Stimulated activated naive CD8-positive, alpha-beta T cell treated with anti-CD3 and anti-CD28 coated beads, Interleukin-15, amount 100 ng/mL, for 72 hours (primary cell): Measurements from ENCODE around the gene ATP1A1.
A peak's percentile ranks its signal among the peaks of the same experiment; 100 is the strongest.

Experiments used
- ATAC-seq: fragments of 150-1000 bp; cut with Tn5 transposase; 2 replicates; pipeline ENCODE4 v1.10.0; 2021; ENCODE audit warnings: mild to moderate bottlenecking, moderate library complexity
- DNase-seq, 2 donors: peaks; one replicate each; pipeline ENCODE4 v3.0.0; 2021 to 2022
- H3K27ac Mint-ChIP-seq, 2 donors: one replicate each; pipeline ENCODE4 v1.8.0; 2022; ENCODE audit warnings: mild to moderate bottlenecking in 2 of 2, mixed read lengths in 2 of 2, moderate library complexity in 2 of 2
- H3K27me3 Mint-ChIP-seq: one replicate; pipeline ENCODE4 v1.8.0; 2022; ENCODE audit warnings: mixed read lengths
- H3K4me1 Mint-ChIP-seq: one replicate; pipeline ENCODE4 v1.8.0; 2022; ENCODE audit warnings: mild to moderate bottlenecking, mixed read lengths
- H3K4me3 Mint-ChIP-seq, 2 donors: one replicate each; pipeline ENCODE4 v1.8.0; 2022; ENCODE audit warnings: mild to moderate bottlenecking in 2 of 2, mixed read lengths in 2 of 2, moderate library complexity in 1 of 2
- H3K9me3 Mint-ChIP-seq, 2 donors: one replicate each; pipeline ENCODE4 v1.8.0; 2022; ENCODE audit warnings: mixed read lengths in 2 of 2

Gene ATP1A1

DNA sequence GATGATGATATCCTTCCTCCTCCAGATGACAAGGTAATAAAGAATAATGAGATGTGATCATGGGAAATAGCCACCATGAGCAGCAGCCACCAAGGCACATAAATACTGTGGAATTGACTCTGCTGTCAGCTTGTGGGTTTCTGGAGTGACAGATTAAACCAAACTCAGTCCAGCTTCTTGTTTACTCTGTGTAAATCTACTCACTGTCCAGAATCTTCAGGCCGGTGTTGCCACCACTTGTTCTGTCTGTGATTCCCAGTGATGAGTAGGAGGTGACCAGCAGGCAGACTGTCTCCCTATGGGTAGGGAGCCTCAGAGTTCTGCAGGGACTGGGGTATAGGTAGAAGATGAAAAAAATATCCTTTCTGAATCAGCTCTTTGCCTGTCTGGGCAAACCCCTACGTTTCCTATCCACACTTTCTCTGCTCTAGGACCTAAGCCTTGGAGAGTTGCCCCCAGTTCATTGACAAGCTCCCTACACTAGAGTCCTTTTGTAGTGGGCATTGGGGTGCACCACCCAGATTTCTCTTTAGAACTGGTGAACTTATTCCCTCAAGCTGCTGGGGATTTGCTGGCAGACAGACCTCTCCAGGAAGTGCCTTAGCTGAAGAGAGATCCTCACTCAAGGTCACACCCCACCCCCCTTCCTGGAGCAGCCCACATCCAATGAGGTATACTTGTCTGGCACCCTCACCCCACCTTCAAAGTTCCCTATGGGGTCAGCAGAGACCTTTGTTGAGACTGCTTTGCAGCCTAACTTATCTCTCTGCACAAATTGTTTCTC is 47.6 kb downstream of the ATP1A1 start:
- no peak for DNase-seq
- Mint-ChIP-seq H3K9me3 (no peaks in the 10 kb centered on the region), H3K27me3 (no peaks in the 10 kb centered on the region), H3K4me1 (peaks cover 34% of the 10 kb centered on the region), H3K4me3 (no peak overlapping the region), H3K27ac (peak overlapping the region in 1 of 2 donors; percentile 5)
- no peak for ATAC-seq

DNA sequence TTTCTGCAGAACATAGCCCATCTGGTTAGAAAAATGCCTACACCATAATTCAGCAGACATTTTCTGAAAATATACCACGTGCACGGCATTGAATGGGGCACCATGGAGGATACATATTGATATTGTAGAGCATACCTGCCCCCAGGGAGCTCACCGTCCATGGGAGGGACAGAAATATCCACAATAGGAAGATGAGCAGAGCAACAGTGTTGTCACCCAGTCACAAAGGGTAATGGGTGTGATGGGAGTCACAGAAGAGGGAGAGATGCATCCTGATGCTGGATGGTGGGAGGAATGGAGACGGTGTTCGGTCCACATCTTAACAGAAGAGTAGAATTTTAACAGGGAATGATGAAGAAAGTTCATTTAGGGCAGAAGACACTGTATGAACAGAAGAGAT is 51.4 kb downstream of the ATP1A1 start:
- Mint-ChIP-seq H3K4me3 (no peak overlapping the region), H3K27me3 (no peaks in the 10 kb centered on the region), H3K27ac (no peak overlapping the region), H3K4me1 (peaks cover 6% of the 10 kb centered on the region), H3K9me3 (no peaks in the 10 kb centered on the region)
- ATAC-seq (no peak), DNase-seq (no peak)

DNA sequence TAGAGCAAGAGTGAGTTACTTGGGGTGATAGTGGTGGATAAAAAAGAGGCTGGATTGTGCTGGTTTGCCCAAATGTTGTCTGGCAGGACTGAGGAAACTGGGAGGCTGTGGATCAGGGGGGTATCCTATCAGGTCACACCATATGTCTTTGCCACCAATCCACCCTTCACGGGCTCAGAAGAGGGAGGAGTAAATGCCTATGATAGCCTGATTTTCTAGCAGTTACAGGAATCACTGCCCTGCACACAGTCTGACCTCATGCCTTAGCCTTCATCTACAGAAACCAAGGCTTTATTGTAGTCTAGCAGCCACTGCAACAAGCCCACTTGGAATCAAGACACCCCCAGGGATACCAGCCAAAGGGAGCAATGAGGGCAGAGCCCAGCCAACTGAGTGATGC is 51.8 kb downstream of the ATP1A1 start:
- Mint-ChIP-seq H3K4me1 (peaks cover 4% of the 10 kb centered on the region), H3K27ac (no peak overlapping the region)

DNA sequence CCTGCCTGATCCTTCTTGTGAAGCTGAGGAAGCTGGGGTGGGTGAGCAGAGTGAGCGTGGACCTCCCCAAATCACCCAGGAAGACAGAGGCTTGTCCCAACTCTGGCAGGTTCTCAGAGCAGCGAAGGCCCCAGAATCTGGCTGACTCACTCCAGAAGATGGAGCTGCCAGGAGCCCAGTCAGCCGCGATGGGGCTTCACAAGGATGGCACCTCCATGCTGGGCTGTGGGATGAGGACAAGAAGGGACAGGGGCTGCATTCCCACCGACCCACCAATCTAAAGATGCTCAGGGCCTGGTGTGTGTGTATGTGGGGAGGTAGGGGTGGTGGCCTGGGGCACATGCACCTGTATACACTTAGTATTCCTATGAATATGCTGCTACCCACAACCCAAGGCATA is 52.9 kb downstream of the ATP1A1 start:
- no peak for ATAC-seq
- H3K27me3 Mint-ChIP-seq, result no peaks in the 10 kb centered on the region
- no peak for DNase-seq
- H3K9me3 Mint-ChIP-seq, result no peaks in the 10 kb centered on the region
- no peak overlapping the region for H3K27ac Mint-ChIP-seq
- H3K4me3 Mint-ChIP-seq, result no peak overlapping the region
- peaks cover 4% of the 10 kb centered on the region for H3K4me1 Mint-ChIP-seq

More for the DNA sequence above, 51.8 kb downstream of the ATP1A1 start:
- Mint-ChIP-seq H3K9me3 (no peaks in the 10 kb centered on the region), H3K4me3 (no peak overlapping the region), H3K27me3 (no peaks in the 10 kb centered on the region)
- ATAC-seq (no peak), DNase-seq (no peak)

DNA sequence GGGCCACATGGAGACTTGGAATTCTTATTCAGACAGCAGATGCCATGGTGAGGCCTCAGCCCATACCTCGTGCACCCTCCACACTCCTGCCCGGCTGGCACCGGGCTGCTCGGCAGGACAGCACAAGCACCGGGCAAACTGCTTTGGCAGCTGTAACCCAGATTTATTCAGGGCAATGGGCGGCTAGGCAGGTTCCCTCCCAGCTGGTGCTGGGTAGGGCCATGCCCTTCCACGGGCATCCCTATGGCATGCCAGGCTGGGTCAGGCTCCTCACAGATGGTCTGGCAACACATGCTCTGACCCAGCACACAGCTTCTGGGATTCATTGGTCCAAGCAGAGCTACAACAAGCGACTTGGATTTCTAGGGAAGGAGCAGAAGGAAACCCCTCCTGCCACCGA is 53.4 kb downstream of the ATP1A1 start:
- H3K4me3 Mint-ChIP-seq, result no peak overlapping the region
- H3K9me3 Mint-ChIP-seq, result no peaks in the 10 kb centered on the region
- no peaks in the 10 kb centered on the region for H3K27me3 Mint-ChIP-seq
- peaks cover 4% of the 10 kb centered on the region for H3K4me1 Mint-ChIP-seq
- DNase-seq (no peak), ATAC-seq (no peak)
- no peak overlapping the region for H3K27ac Mint-ChIP-seq

DNA sequence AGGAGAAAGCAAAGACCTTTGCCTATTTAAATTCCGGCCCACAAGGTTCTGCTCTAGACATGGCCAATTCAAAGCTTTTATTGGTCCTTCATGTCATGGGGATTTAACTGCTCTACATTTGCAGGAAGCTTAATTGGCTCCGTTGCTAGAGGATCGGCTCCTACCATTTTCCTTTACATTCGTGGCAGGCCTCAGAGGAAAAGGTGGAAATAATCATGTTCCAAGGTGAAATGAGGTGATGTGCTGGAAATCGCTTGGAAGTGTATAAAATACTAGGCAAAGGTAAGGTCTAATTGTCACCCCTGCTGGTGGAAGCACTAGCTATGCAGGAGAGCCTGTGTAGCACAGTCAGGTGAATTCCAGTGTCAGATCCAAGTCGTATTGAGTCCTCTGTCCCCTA is 55.5 kb downstream of the ATP1A1 start:
- DNase-seq (no peak), ATAC-seq (no peak)
- no peak overlapping the region for H3K4me3 Mint-ChIP-seq
- H3K27ac Mint-ChIP-seq, result no peak overlapping the region
- peaks cover 4% of the 10 kb centered on the region for H3K4me1 Mint-ChIP-seq
- no peaks in the 10 kb centered on the region for H3K27me3 Mint-ChIP-seq
- H3K9me3 Mint-ChIP-seq, result no peaks in the 10 kb centered on the region

GRCh38 chr1:116429821-116430374 is 56.9 kb downstream of the ATP1A1 start:
- Mint-ChIP-seq H3K4me1 (peaks cover 4% of the 10 kb centered on the region), H3K4me3 (no peak overlapping the region), H3K27me3 (no peaks in the 10 kb centered on the region), H3K27ac (no peak overlapping the region), H3K9me3 (no peaks in the 10 kb centered on the region)
- DNase-seq (no peak), ATAC-seq (no peak)

DNA sequence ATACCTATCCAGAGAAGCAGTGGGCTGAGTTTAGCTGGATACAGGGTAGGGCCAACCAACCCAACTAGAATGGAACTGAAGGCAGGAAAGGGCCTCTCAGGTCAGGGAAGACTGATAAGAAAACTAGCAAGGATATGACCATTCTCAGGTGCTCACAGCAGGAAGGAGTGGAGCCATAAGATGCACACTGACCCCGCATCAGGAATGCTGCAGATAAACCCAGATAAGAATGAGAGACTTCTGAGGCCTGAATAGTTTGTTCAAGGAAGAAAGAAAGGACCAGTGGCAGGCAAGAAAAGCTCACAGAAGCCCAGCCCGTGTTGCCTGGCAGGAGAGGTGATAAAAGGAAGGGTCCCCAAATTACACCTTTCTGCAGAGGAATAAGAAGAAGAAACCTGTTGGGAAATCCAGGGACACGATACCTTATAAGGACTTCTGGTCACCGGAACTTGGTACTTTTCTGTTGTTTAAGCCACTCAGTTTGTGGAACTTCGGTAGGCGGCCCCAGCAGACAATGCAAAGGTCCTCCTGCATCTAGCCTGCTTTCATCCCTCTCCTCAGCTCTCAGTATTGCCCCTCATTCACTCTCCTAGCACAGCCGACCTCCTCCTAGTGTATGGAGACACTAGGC is 58.9 kb downstream of the ATP1A1 start:
- DNase-seq (no peak), ATAC-seq (no peak)
- Mint-ChIP-seq H3K4me1 (peaks cover under 1% of the 10 kb centered on the region), H3K27ac (no peak overlapping the region), H3K27me3 (no peaks in the 10 kb centered on the region), H3K4me3 (no peak overlapping the region), H3K9me3 (no peaks in the 10 kb centered on the region)

DNA sequence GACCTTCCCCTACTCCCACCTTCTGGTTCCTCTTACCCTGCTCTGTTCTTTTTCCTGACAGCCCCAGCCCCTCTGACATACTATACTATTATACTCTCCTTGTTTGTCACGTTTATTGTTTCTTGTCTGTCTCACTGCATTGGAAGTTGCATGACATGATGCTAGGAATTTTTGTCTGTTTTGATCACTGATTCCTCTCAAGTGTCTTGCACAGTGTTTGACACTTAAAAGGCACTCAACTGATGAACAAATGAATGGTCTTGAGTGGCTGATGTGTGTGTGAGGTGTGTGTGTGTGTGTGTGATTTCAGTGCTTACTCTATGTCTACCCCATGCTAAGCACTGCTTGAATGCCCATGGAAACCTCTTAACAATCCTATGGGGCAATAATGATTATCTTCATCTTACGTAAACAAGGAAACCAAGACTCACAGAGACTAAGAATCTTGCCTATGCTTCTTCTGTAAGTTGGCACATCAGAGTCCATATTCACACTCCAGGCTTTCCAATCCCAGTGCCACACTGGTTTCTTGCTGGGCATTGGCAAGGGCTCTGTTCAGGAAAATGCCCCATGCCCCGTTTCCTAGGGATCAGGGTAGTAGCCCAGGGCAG is 59.7 kb downstream of the ATP1A1 start:
- no peak for DNase-seq
- H3K4me1 Mint-ChIP-seq, result no peaks in the 10 kb centered on the region
- H3K27ac Mint-ChIP-seq, result no peak overlapping the region
- no peaks in the 10 kb centered on the region for H3K9me3 Mint-ChIP-seq
- no peaks in the 10 kb centered on the region for H3K27me3 Mint-ChIP-seq
- no peak for ATAC-seq
- H3K4me3 Mint-ChIP-seq, result no peak overlapping the region

DNA sequence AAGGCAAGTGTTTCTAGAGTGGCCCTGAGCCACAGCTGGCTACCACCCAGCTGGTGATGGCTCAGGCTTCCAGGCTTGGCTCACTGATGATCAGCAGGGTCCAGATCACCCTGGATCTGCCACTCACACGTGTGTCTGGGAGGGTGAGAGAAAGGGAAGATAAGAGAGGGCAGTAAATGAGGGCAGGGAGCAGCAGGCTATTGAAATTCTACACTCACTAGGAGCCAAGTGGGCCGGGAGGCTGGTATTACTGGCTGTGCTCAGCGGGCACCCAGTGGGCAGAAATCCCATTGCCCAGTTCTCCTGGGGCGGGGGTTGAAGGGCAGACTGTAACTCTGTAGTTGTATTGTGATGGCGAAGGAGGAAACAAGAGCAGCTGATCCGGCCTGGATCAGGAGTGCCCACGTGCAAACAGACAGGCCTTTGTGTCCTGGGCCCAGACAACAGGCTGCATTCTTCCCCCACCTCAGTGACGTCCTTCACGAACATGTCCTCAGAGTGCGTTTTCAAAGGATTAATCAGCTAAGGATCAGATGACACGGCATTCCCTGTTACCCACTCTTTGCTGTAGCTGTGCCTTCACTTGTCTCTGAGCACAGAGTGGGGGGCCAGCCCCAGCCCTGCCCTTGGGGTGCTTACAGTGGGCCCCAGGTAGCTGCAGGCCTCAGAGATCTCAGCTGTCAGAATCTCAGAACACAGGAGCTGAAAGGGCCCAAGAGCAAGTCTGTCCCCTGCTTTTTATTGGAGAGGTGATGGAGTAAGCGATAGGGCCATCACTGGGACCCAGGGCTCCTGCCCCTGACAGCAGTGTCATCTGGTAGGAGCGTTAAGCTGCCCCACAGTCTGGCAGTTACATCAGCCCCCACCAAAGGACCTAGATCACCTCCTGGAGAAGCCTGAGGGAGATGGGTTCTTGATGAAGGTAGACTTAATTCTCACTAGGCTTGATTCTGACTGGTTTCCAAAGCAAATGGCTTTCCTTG is 60.5 kb downstream of the ATP1A1 start:
- Mint-ChIP-seq H3K9me3 (no peaks in the 10 kb centered on the region), H3K4me3 (no peak overlapping the region)
- ATAC-seq, result peak; percentile 31

DNA sequence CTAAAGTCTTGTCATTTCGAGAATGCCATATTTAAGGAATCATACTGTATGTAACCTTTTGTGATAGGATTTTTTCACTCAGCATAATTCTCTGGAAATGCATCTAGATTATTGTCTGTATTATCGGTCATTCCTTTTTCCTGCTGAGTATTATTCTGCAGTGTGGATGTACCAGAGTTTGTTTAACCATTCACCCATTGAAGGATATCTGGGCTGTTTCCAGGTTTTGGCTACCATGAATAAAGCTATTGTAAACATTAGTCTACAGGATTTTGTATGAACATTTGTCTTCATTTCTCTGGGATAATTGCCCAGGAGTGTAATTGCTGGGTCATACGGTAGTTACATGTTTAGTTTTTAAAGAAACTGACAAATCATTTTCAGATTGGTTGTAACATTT is 61.8 kb downstream of the ATP1A1 start:
- no peaks in the 10 kb centered on the region for H3K9me3 Mint-ChIP-seq
- H3K4me1 Mint-ChIP-seq, result no peaks in the 10 kb centered on the region
- H3K27ac Mint-ChIP-seq, result no peak overlapping the region
- peaks cover 13% of the 10 kb centered on the region for H3K27me3 Mint-ChIP-seq
- H3K4me3 Mint-ChIP-seq, result no peak overlapping the region
- DNase-seq, result no peak
- no peak for ATAC-seq

More for the DNA sequence above, 60.5 kb downstream of the ATP1A1 start:
- DNase-seq, result no peak
- Mint-ChIP-seq H3K27me3 (peaks cover 5% of the 10 kb centered on the region), H3K4me1 (no peaks in the 10 kb centered on the region), H3K27ac (no peak overlapping the region)

- Mint-ChIP-seq H3K4me3 (no peak overlapping the region), H3K4me1 (no peaks in the 10 kb centered on the region), H3K27ac (no peak overlapping the region), H3K9me3 (no peaks in the 10 kb centered on the region), H3K27me3 (peaks cover 13% of the 10 kb centered on the region)
- ATAC-seq (peak; percentile 76), DNase-seq (no peak)
Observed at GRCh38 chr1:116435806-116436610, 63.0 kb downstream of the ATP1A1 start.

DNA sequence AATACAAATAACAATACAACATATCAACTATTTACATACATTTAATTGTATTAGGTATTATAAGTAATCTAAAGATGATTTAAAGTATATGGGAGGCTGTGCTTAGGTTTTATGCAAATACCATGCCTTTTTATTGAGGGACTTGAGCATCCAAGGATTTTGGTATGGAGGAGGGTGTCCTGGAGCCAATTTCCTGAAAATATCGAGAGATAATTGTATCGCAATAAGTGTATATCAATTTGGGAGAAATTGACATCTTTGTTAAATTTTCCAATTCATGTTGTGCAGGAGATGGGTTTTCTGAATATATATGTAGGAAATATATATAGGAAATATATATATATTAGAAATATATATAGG is 63.5 kb downstream of the ATP1A1 start:
- Mint-ChIP-seq H3K27ac (no peak overlapping the region), H3K4me1 (no peaks in the 10 kb centered on the region), H3K27me3 (peaks cover 13% of the 10 kb centered on the region), H3K9me3 (no peaks in the 10 kb centered on the region), H3K4me3 (no peak overlapping the region)
- ATAC-seq (no peak), DNase-seq (no peak)

GRCh38 chr1:116439701-116440100 is 66.7 kb downstream of the ATP1A1 start:
- Mint-ChIP-seq H3K27me3 (peaks cover 13% of the 10 kb centered on the region), H3K4me3 (no peak overlapping the region), H3K27ac (no peak overlapping the region), H3K4me1 (no peaks in the 10 kb centered on the region), H3K9me3 (no peaks in the 10 kb centered on the region)
- DNase-seq (no peak), ATAC-seq (no peak)
